Hindlimb muscle (tissue), 1 donor: ENCODE measurements around the gene BACH2. TPM values are rescaled to one million over a fixed set of nuclear protein-coding genes. Genes with fewer than 3 reads are reported as not detected.

Source experiments
- DNase-seq: peaks from one replicate; pipeline ENCODE4 v3.0.0-alpha.2; 2013
- polyA plus RNA-seq: library from polyadenylated mRNA; unstranded; fragments of 120-200 nt; gene quantifications from one replicate; pipeline ENCODE4 v1.2.1, GENCODE V29; 2013; ENCODE audit not compliant: insufficient read length

The BACH2 gene
- polyA plus RNA-seq, 1 donor: 6.0 TPM

- DNase-seq: no peak
These were observed 272.0 kb downstream of the BACH2 start for GRCh38 chr6:90024633-90025032.

GRCh38 chr6:90021711-90022110 is 274.9 kb downstream of the BACH2 start:
- no peak for DNase-seq

- no peak for DNase-seq
These were observed 275.9 kb downstream of the BACH2 start for GRCh38 chr6:90020746-90021145.

GRCh38 chr6:90019216-90019615 is 277.4 kb downstream of the BACH2 start:
- DNase-seq: no peak

- DNase-seq: no peak
These were observed 280.8 kb downstream of the BACH2 start for GRCh38 chr6:90015883-90016282.

- DNase-seq: no peak
These were observed 287.6 kb downstream of the BACH2 start for GRCh38 chr6:90008908-90009501.

GRCh38 chr6:90008189-90008907 is 288.3 kb downstream of the BACH2 start:
- no peak for DNase-seq

GRCh38 chr6:90005048-90005827 is 291.4 kb downstream of the BACH2 start:
- no peak for DNase-seq

GRCh38 chr6:90004511-90004910 is 292.1 kb downstream of the BACH2 start:
- no peak for DNase-seq

- DNase-seq: no peak
These were observed 292.7 kb downstream of the BACH2 start for GRCh38 chr6:90003941-90004340.

GRCh38 chr6:90003069-90003795 is 293.4 kb downstream of the BACH2 start:
- DNase-seq: no peak

- no peak for DNase-seq
These were observed 295.5 kb downstream of the BACH2 start for GRCh38 chr6:90000864-90001731.

- no peak for DNase-seq
These were observed 296.5 kb downstream of the BACH2 start for GRCh38 chr6:89999945-90000825.

GRCh38 chr6:89999154-89999553 is 297.5 kb downstream of the BACH2 start:
- no peak for DNase-seq

GRCh38 chr6:89997456-89998445 is 298.9 kb downstream of the BACH2 start:
- DNase-seq: peak; percentile 30

GRCh38 chr6:89993411-89993810 is 303.2 kb downstream of the BACH2 start:
- DNase-seq: no peak

- DNase-seq: no peak
These were observed 303.8 kb downstream of the BACH2 start for GRCh38 chr6:89992818-89993217.

- DNase-seq: no peak
These were observed 306.9 kb downstream of the BACH2 start for GRCh38 chr6:89989742-89990141.

- no peak for DNase-seq
These were observed 308.8 kb downstream of the BACH2 start for GRCh38 chr6:89987830-89988229.

GRCh38 chr6:89987140-89987539 is 309.5 kb downstream of the BACH2 start:
- DNase-seq: no peak
